Gastroesophageal sphincter (tissue), 3 donors: ENCODE results near the gene KRT85.

Experiments used
- CTCF ChIP-seq, 4 experiments: fragments of 200-600 bp in 2 of 4; fragments of 450-650 bp in 2 of 4; sonication (generic) in 1 of 4; IDR thresholded peaks; one replicate each; pipeline ENCODE4 v1.5.1; 2017 to 2019; ENCODE audit warnings: antibody characterized with exemption in 4 of 4, mild to moderate bottlenecking in 2 of 4, moderate library complexity in 2 of 4
- EP300 ChIP-seq: sonication (generic); formaldehyde crosslinking; IDR thresholded peaks from one replicate; pipeline ENCODE4 v1.6.1; 2017; ENCODE audit warnings: antibody characterized with exemption, mild to moderate bottlenecking
- POLR2A ChIP-seq, 2 donors: fragments of 450-650 bp; IDR thresholded peaks; one replicate each; pipeline ENCODE4 v1.6.1; 2017; ENCODE audit warnings: antibody characterized with exemption in 2 of 2, mild to moderate bottlenecking in 2 of 2, moderate library complexity in 1 of 2
- POLR2AphosphoS5 ChIP-seq: sonication (generic); formaldehyde crosslinking; IDR thresholded peaks from one replicate; pipeline ENCODE4 v1.6.1; 2017; ENCODE audit warnings: antibody characterized with exemption

GRCh38 chr12:52336641-52337040 is 30.6 kb downstream of the KRT85 start:
- TF ChIP-seq POLR2A (IDR thresholded peaks at IDR 0.05) (no peak), CTCF (IDR thresholded peaks at IDR 0.05) (no peak), EP300 (no peak), POLR2AphosphoS5 (no peak)
